ENCODE results near the gene TLR10. TPM values are rescaled to one million over a fixed set of nuclear protein-coding genes. Genes with fewer than 3 reads are reported as not detected.
A peak's percentile ranks its signal among the peaks of the same experiment; 100 is the strongest.
"Not testable (repeated sequence)": the region's sequence is repeated elsewhere in the genome, so short reads cannot be mapped to it uniquely, and the experiment has no call there.

TLR10 gene
- total RNA-seq, 1 experiment from 2014 or later: not detected

GRCh38 chr4:38775326-38775725 lies 7.5 kb downstream of the TLR10 start:
- Histone ChIP-seq H3K4me2 (ENCODE audit: low read length) (no peak overlapping the region), H3K4me1 (ENCODE audit: insufficient read depth, low read length) (no peaks in the 10 kb centered on the region; the same call in 1 of the 2 replicates), H3K27ac (ENCODE audit: low read length) (no peak overlapping the region), H3K4me3 (ENCODE audit: low read length) (no peak overlapping the region), H3K9me3 (ENCODE audit: low read length) (no peaks in the 10 kb centered on the region), H3K36me3 (ENCODE audit: low read depth, low read length) (no peaks in the 10 kb centered on the region), H3K79me2 (ENCODE audit: low read length) (no peaks in the 10 kb centered on the region), H4K20me1 (ENCODE audit: low read length) (no peaks in the 10 kb centered on the region), H3F3A (ENCODE audit: low read length, unreplicated experiment) (no peaks in the 10 kb centered on the region), H3K9ac (ENCODE audit: low read length) (no peak overlapping the region), H3K9me2 (replicated peaks; ENCODE audit: low read length) (no peaks in the 10 kb centered on the region), H2AFZ (ENCODE audit: low read length) (no peak overlapping the region), H3K27me3 (ENCODE audit: low read length) (no peaks in the 10 kb centered on the region)
- BruUV-seq (replicated peaks): no TSS peak
- ChIA-PET CTCF (no interaction called here), POLR2A (ENCODE audit: unreplicated experiment) (no interaction called here)
- TF ChIP-seq EZH2 (IDR thresholded peaks at IDR 0.05; ENCODE audit: low read length, unreplicated experiment): no peak
- no peak for TF ChIP-seq EZH2phosphoT487 (IDR thresholded peaks at IDR 0.05; ENCODE audit: borderline replicate concordance, low read length)
- TF ChIP-seq CTCF (conservative IDR thresholded peaks at IDR 0.05; ENCODE audit: low read depth, low read length): no peak
- intact Hi-C loops (cut with micrococcal nuclease): no loop called here
- DNase-seq (no peak), ATAC-seq (no peak)

GRCh38 chr4:38774181-38774955 lies 8.4 kb downstream of the TLR10 start:
- no peak overlapping the region for H3K4me3 ChIP-seq (ENCODE audit: low read length)
- BruUV-seq (replicated peaks): no TSS peak
- no peaks in the 10 kb centered on the region; the same call in 1 of the 2 replicates for H3K4me1 ChIP-seq (ENCODE audit: insufficient read depth, low read length)
- H3K9me3 ChIP-seq (ENCODE audit: low read length): no peaks in the 10 kb centered on the region
- TF ChIP-seq EZH2phosphoT487 (IDR thresholded peaks at IDR 0.05; ENCODE audit: borderline replicate concordance, low read length): no peak
- H4K20me1 ChIP-seq (ENCODE audit: low read length): no peaks in the 10 kb centered on the region
- DNase-seq: peak; percentile 28
- CTCF ChIA-PET: no interaction called here
- H3F3A ChIP-seq (ENCODE audit: low read length, unreplicated experiment): no peaks in the 10 kb centered on the region
- POLR2A ChIA-PET (ENCODE audit: unreplicated experiment): no interaction called here
- H3K9me2 ChIP-seq (replicated peaks; ENCODE audit: low read length): no peaks in the 10 kb centered on the region
- H2AFZ ChIP-seq (ENCODE audit: low read length): no peak overlapping the region
- H3K79me2 ChIP-seq (ENCODE audit: low read length): no peaks in the 10 kb centered on the region
- H3K27ac ChIP-seq (ENCODE audit: low read length): no peak overlapping the region
- no peaks in the 10 kb centered on the region for H3K36me3 ChIP-seq (ENCODE audit: low read depth, low read length)
- no peaks in the 10 kb centered on the region for H3K27me3 ChIP-seq (ENCODE audit: low read length)
- no peak overlapping the region for H3K9ac ChIP-seq (ENCODE audit: low read length)
- no peak for ATAC-seq
- intact Hi-C loops (cut with micrococcal nuclease): no loop called here
- H3K4me2 ChIP-seq (ENCODE audit: low read length): no peak overlapping the region

- H3K4me2 ChIP-seq (ENCODE audit: low read length); H2AFZ ChIP-seq (ENCODE audit: low read length); H4K20me1 ChIP-seq (ENCODE audit: low read length); H3K4me1 ChIP-seq (ENCODE audit: insufficient read depth, low read length); H3K36me3 ChIP-seq (ENCODE audit: low read depth, low read length); H3K27ac ChIP-seq (ENCODE audit: low read length); BruUV-seq (replicated peaks); ATAC-seq; H3K9me2 ChIP-seq (replicated peaks; ENCODE audit: low read length); H3K27me3 ChIP-seq (ENCODE audit: low read length); H3K9me3 ChIP-seq (ENCODE audit: low read length); intact Hi-C loops (cut with micrococcal nuclease); H3K9ac ChIP-seq (ENCODE audit: low read length); CTCF ChIA-PET; DNase-seq; H3K4me3 ChIP-seq (ENCODE audit: low read length); H3F3A ChIP-seq (ENCODE audit: low read length, unreplicated experiment); H3K79me2 ChIP-seq (ENCODE audit: low read length): not testable (repeated sequence)
- POLR2A ChIA-PET (ENCODE audit: unreplicated experiment): interaction anchor here (0.5 kb wide), 1 partner anchor 19 kb away, joined by 4 read pairs; no protein-coding TSS in a partner anchor
Observed at GRCh38 chr4:38770281-38770680, 12.5 kb downstream of the TLR10 start.

Data from PC-3 (cell line).